Heart left ventricle (tissue), 13 donors: ENCODE data around the gene NLK.

Experiments used
- POLR2A ChIP-seq, 2 donors: fragments of 450-650 bp; IDR thresholded peaks; one replicate each; pipeline ENCODE4 v1.6.1; 2017; ENCODE audit warnings: antibody characterized with exemption in 2 of 2, mild to moderate bottlenecking in 2 of 2, moderate library complexity in 2 of 2
- TF ChIP-seq, protein P1 (sequence below), 12 donors: fragments of 200-600 bp; sonication (generic) in 4 of 12; IDR thresholded peaks; one replicate each; pipeline versions ENCODE4 v1.5.0 to v1.8.0; 2018 to 2022; ENCODE audit warnings: antibody characterized with exemption in 12 of 12, mild to moderate bottlenecking in 5 of 12
- donor health status: ischemic (EF 13 %, LVEDD 7.1; RV severe dilation, severe dysfunction).
- donor health status: DM: no; HTN: yes; CAD: no.
- donor health status: DM: no; HTN: no; CAD: no.
- donor health status: ischemic (EF 25% LVEDD 6.9; RV normal size, moderate dysfunction).
- donor health status: ischemic (EF 25% LVEDD 5.7; RV mildly dilated, moderate dysfunction).
- donor health status: ischemic (EF 35%, LVEDD 5.7; RV mildly dilated, moderate dysfunction).
- donor health status: nonischemic (EF 11% LVEDD 7.7; RV severe dilation, severe dysfunction).
- donor health status: DM: yes; HTN: yes; CAD: no.
- donor health status: PGD.
- donor health status: ischemic (EF 29% LVEDD 5.4; RV normal size, mild dysfunction).
- donor health status: nonischemic (EF 23%, LVEDD 6.1; RV moderate dilation, normal function).

GRCh38 chr17:28204244-28204643, 161.8 kb downstream of the NLK start:
- TF ChIP-seq POLR2A (IDR thresholded peaks at IDR 0.05) = no peak
- TF ChIP-seq, protein P1, sequence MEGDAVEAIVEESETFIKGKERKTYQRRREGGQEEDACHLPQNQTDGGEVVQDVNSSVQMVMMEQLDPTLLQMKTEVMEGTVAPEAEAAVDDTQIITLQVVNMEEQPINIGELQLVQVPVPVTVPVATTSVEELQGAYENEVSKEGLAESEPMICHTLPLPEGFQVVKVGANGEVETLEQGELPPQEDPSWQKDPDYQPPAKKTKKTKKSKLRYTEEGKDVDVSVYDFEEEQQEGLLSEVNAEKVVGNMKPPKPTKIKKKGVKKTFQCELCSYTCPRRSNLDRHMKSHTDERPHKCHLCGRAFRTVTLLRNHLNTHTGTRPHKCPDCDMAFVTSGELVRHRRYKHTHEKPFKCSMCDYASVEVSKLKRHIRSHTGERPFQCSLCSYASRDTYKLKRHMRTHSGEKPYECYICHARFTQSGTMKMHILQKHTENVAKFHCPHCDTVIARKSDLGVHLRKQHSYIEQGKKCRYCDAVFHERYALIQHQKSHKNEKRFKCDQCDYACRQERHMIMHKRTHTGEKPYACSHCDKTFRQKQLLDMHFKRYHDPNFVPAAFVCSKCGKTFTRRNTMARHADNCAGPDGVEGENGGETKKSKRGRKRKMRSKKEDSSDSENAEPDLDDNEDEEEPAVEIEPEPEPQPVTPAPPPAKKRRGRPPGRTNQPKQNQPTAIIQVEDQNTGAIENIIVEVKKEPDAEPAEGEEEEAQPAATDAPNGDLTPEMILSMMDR (IDR thresholded peaks at IDR 0.05) = no peak
